Upper lobe of right lung (tissue), 1 donor: Measurements from ENCODE around the gene CCDC91. TPM values are rescaled to one million over a fixed set of nuclear protein-coding genes. Genes with fewer than 3 reads are reported as not detected.

ENCODE experiments used
- ATAC-seq: fragments of 200-7000 bp; cut with Tn5 transposase; one replicate; pipeline ENCODE4 v1.9.1; 2020; ENCODE audit warnings: mild to moderate bottlenecking, moderate library complexity
- DNase-seq: peaks from one replicate; pipeline ENCODE4 v3.0.0-alpha.2; 2020
- H3K27ac ChIP-seq: fragments of 200-600 bp; one replicate; pipeline ENCODE4 v1.8.0; 2022
- H3K27me3 ChIP-seq: fragments of 200-600 bp; one replicate; pipeline ENCODE4 v1.8.0; 2022; ENCODE audit warnings: mild to moderate bottlenecking
- H3K36me3 ChIP-seq: fragments of 200-600 bp; one replicate; pipeline ENCODE4 v1.8.0; 2022
- H3K4me1 ChIP-seq: fragments of 200-600 bp; one replicate; pipeline ENCODE4 v1.8.0; 2022
- H3K4me3 ChIP-seq: fragments of 200-600 bp; one replicate; pipeline ENCODE4 v1.8.0; 2022; ENCODE audit warnings: mild to moderate bottlenecking
- H3K9me3 ChIP-seq: fragments of 200-600 bp; one replicate; pipeline ENCODE4 v1.8.0; 2022
- intact Hi-C: fragments of 100-400 bp; cut with DNase I; formaldehyde crosslinking; loops from one replicate; pipeline ENCODE4 v1.11.0; 2022
- total RNA-seq: library from RNA; stranded (reverse); fragmentation: NEBNext Ultra II Directional; extraction: Animal tissue kit (Norgen Biotek cat#: 25700); gene quantifications from one replicate; pipeline ENCODE4 v1.2.1, GENCODE V29; 2021
- TF ChIP-seq, protein P1 (sequence below): fragments of 200-600 bp; IDR thresholded peaks from one replicate; pipeline ENCODE4 v1.8.0; 2022; ENCODE audit warnings: antibody characterized with exemption
- donor health status: DM: no; HTN: yes; CAD: no; lungs with severe emphysema.

Gene CCDC91
- total RNA-seq, 1 donor from 2014 or later: 33.4 TPM

DNA sequence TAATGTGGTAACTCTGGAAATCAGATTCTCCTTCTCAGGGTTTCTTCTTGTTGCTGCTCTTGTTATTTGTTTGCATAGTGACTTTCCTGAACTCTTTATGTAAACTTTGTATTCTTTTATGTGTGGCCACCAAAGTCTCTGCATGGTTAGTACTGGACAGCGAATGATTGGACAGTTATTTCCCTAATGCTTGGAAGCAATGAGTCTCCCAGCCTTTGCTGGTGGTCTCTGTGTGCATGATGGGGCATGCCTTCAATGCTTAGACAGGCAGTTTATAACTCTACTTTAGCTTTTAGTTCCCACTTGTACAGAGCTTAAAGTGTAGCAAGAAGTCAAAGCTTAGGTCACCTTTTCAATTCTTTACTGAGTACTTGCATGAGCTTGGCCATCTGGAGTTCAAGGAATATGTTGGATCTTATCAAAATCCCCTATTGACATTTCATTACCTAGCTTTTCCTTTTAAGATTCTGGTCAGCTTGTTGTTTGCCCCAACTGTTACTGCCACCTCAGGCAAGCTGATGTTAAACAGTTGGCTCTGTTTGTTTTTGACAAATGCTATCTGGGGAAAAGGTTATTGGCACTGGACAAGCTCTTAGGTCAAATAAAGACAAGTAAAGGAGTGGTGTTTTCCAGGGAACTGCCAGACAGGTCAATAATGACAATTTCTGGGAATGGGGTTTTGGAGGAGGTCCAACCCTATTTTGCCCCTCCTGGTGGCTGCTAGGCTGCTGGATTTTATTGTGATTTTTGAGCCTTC lies 12.3 kb downstream of the CCDC91 start:
- no peak overlapping the region for H3K27ac ChIP-seq

DNA sequence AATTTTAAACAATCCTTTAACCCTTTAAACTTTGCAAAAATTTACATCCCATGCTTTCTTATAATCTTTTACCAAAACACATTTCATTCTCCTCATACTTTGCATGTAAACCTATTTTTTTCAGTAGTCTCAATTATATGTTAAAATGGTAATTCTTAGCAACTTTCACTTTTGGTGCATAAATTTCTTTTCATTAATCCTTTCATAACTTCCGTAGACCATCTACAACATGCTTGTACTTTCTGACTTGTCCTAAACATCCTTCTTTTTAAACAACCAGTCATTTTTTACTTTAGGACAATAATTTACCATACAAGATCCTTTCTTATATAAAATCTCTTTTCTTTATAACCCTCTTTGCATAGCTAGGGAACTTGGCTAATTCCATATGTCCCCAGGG lies 19.5 kb downstream of the CCDC91 start:
- no peak overlapping the region for H3K27ac ChIP-seq
- ATAC-seq (no peak), DNase-seq (no peak)
- H3K9me3 ChIP-seq: no peaks in the 10 kb centered on the region
- H3K27me3 ChIP-seq: no peaks in the 10 kb centered on the region
- no peaks in the 10 kb centered on the region for H3K36me3 ChIP-seq
- no peaks in the 10 kb centered on the region for H3K4me1 ChIP-seq
- intact Hi-C loops: no loop called here
- TF ChIP-seq, protein P1, sequence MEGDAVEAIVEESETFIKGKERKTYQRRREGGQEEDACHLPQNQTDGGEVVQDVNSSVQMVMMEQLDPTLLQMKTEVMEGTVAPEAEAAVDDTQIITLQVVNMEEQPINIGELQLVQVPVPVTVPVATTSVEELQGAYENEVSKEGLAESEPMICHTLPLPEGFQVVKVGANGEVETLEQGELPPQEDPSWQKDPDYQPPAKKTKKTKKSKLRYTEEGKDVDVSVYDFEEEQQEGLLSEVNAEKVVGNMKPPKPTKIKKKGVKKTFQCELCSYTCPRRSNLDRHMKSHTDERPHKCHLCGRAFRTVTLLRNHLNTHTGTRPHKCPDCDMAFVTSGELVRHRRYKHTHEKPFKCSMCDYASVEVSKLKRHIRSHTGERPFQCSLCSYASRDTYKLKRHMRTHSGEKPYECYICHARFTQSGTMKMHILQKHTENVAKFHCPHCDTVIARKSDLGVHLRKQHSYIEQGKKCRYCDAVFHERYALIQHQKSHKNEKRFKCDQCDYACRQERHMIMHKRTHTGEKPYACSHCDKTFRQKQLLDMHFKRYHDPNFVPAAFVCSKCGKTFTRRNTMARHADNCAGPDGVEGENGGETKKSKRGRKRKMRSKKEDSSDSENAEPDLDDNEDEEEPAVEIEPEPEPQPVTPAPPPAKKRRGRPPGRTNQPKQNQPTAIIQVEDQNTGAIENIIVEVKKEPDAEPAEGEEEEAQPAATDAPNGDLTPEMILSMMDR: no peak
- H3K4me3 ChIP-seq: no peak overlapping the region

More for the DNA sequence above, 12.3 kb downstream of the CCDC91 start:
- intact Hi-C loops: no loop called here
- ATAC-seq (no peak), DNase-seq (no peak)
- TF ChIP-seq, protein P1: no peak
- Histone ChIP-seq H3K36me3 (no peaks in the 10 kb centered on the region), H3K9me3 (no peaks in the 10 kb centered on the region), H3K4me3 (no peak overlapping the region), H3K27me3 (no peaks in the 10 kb centered on the region), H3K4me1 (no peaks in the 10 kb centered on the region)

DNA sequence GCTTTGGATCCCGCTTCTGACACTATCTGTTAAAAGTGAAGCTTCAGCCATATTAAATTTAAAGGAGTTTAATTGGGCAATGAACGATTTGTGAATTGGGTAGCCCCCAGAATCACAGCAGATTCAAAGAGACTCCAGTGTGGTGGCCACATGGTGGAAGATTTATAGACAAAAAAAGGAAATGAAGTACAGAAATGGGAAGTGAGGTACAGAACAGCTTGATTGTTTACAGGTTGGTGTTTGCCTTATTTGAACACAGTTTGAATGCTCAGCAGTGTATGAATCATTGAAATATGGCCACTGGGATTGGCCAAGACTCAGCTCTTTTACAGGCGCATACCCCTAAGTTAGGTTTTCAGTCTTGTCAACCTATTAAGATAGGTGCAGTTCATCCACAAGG lies 21.9 kb downstream of the CCDC91 start:
- H3K9me3 ChIP-seq: no peaks in the 10 kb centered on the region
- H3K27ac ChIP-seq: no peak overlapping the region
- TF ChIP-seq, protein P1: no peak
- H3K36me3 ChIP-seq: no peaks in the 10 kb centered on the region
- H3K4me1 ChIP-seq: no peaks in the 10 kb centered on the region
- intact Hi-C loops: no loop called here
- H3K4me3 ChIP-seq: no peak overlapping the region
- DNase-seq (no peak), ATAC-seq (no peak)
- no peaks in the 10 kb centered on the region for H3K27me3 ChIP-seq

DNA sequence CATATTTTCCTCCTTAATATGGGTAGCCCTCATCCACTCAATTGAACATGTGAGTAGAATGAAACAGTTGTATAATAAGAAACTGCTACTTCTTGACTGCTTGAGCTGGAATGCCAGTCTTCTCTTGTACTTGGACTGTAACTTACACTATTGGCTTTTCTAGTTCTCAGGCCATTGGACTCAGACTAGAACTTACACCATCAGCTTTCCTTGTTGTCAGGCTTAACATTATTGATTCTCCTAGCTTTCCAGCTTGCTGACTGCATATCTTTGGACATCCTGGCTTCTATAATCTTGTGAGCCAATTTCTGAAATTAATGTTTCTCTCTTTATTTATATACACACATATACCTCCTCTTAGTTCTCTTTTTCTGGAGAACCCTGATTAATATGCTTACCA lies 24.8 kb downstream of the CCDC91 start:
- intact Hi-C loops: no loop called here
- no peak for ATAC-seq
- H3K27ac ChIP-seq: no peak overlapping the region
- DNase-seq: no peak
- H3K9me3 ChIP-seq: no peaks in the 10 kb centered on the region
- H3K36me3 ChIP-seq: no peaks in the 10 kb centered on the region
- H3K4me3 ChIP-seq: no peak overlapping the region
- TF ChIP-seq, protein P1: no peak
- no peaks in the 10 kb centered on the region for H3K27me3 ChIP-seq
- no peaks in the 10 kb centered on the region for H3K4me1 ChIP-seq

DNA sequence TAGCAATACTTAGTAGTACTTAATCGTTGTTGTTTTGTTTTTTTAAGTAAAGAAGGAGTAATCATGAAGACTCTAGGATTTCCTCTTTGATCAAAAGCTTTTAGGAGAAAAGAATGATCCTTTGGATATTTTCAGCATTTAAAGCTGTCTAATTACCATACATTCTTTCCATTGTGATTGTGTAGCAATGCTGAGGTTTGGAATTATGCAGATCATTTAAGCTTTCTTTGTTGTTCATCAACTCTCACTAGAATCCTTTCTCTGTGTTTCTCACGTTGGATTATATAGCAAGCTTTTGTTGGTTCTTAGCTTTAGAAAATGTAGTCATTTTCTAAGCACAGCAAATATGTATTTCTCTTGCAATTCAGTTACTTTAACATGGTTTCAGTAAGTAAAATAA lies 25.8 kb downstream of the CCDC91 start:
- intact Hi-C loops: no loop called here
- Histone ChIP-seq H3K36me3 (no peaks in the 10 kb centered on the region), H3K27ac (no peak overlapping the region), H3K4me3 (no peak overlapping the region), H3K4me1 (no peaks in the 10 kb centered on the region), H3K9me3 (no peaks in the 10 kb centered on the region), H3K27me3 (no peaks in the 10 kb centered on the region)
- DNase-seq (no peak), ATAC-seq (no peak)
- TF ChIP-seq, protein P1: no peak
